GM23248 (cell line): Measurements from ENCODE around the gene TANGO6. TPM values are rescaled to one million over a fixed set of nuclear protein-coding genes. Genes with fewer than 3 reads are reported as not detected.

Experiments used
- DNase-seq: peaks from one replicate; pipeline ENCODE4 v3.0.0-alpha.2; 2015
- H2AFZ ChIP-seq: fragments of 200-600 bp; sonication (generic); 2 replicates; pipeline ENCODE4 v1.6.1; 2016; ENCODE audit warnings: antibody characterized with exemption
- H3F3A ChIP-seq: fragments of 200-600 bp; sonication (generic); 2 replicates; pipeline ENCODE4 v1.6.1; 2016; ENCODE audit warnings: mild to moderate bottlenecking, antibody characterized with exemption, mixed run types; ENCODE audit not compliant: insufficient read depth
- H3K27ac ChIP-seq: fragments of 200-600 bp; sonication (generic); 2 replicates; pipeline ENCODE4 v1.5.1; 2016; ENCODE audit warnings: mild to moderate bottlenecking
- H3K27me3 ChIP-seq: fragments of 200-600 bp; sonication (generic); replicated peaks from 2 replicates; pipeline ENCODE4 v1.6.1; 2016; ENCODE audit warnings: mild to moderate bottlenecking; ENCODE audit not compliant: insufficient read depth
- H3K36me3 ChIP-seq: fragments of 200-600 bp; sonication (generic); 2 replicates; pipeline ENCODE4 v1.6.1; 2016; ENCODE audit warnings: low read depth, mild to moderate bottlenecking
- H3K4me1 ChIP-seq: fragments of 200-600 bp; sonication (generic); 2 replicates; pipeline ENCODE4 v1.6.1; 2016; ENCODE audit warnings: mild to moderate bottlenecking; ENCODE audit not compliant: insufficient read depth
- H3K4me2 ChIP-seq: fragments of 200-600 bp; sonication (generic); one replicate; pipeline ENCODE4 v1.6.1; 2016; ENCODE audit warnings: mild to moderate bottlenecking; ENCODE audit not compliant: unreplicated experiment
- H3K4me3 ChIP-seq: fragments of 200-600 bp; sonication (generic); 2 replicates; pipeline ENCODE4 v1.5.1; 2016; ENCODE audit warnings: mild to moderate bottlenecking
- H3K79me2 ChIP-seq: fragments of 200-600 bp; sonication (generic); 2 replicates; pipeline ENCODE4 v1.6.1; 2016; ENCODE audit warnings: mild to moderate bottlenecking; ENCODE audit not compliant: insufficient read depth
- H3K9ac ChIP-seq: fragments of 200-600 bp; sonication (generic); 2 replicates; pipeline ENCODE4 v1.6.1; 2016; ENCODE audit warnings: mild to moderate bottlenecking
- H3K9me2 ChIP-seq: fragments of 200-600 bp; sonication (generic); 2 replicates; pipeline ENCODE4 v1.6.1; 2016; ENCODE audit warnings: mixed run types, mild to moderate bottlenecking, moderate library complexity; ENCODE audit not compliant: insufficient read depth
- H3K9me3 ChIP-seq: fragments of 200-600 bp; sonication (generic); one replicate; pipeline ENCODE4 v1.6.1; 2017; ENCODE audit warnings: low read depth
- H4K20me1 ChIP-seq: fragments of 200-600 bp; sonication (generic); 2 replicates; pipeline ENCODE4 v1.6.0; 2016; ENCODE audit not compliant: insufficient read depth
- EZH2 ChIP-seq: fragments of 200-600 bp; sonication (generic); IDR thresholded peaks from 2 replicates; pipeline ENCODE4 v1.6.1; 2018; ENCODE audit warnings: antibody characterized with exemption, mild to moderate bottlenecking; ENCODE audit not compliant: insufficient read depth, poor library complexity, severe bottlenecking
- EZH2phosphoT487 ChIP-seq: fragments of 200-600 bp; sonication (generic); IDR thresholded peaks from 2 replicates; pipeline ENCODE4 v1.6.1; 2018; ENCODE audit warnings: antibody characterized with exemption, moderate library complexity, mild to moderate bottlenecking, low read depth; ENCODE audit not compliant: insufficient read depth
- whole genome bisulfite sequencing, 2 experiments: methylation state at CpG; one replicate each; pipeline ENCODE4 v1.1.6; 2015 to 2017; ENCODE audit warnings: low lambda C conversion rate in 2 of 2, low coverage in 1 of 2; ENCODE audit errors: missing lambda C conversion rate in 2 of 2; 5-methylcytosine and 5-hydroxymethylcytosine counted together
- in situ Hi-C: fragments of 300-500 bp; cut with MboI; formaldehyde crosslinking; loops from 2 replicates; pipeline ENCODE4 v1.15.0; 2020
- polyA plus RNA-seq: library from polyadenylated mRNA; unstranded; fragments of >200 nt; fragmentation: Nextera tagmentation; extraction: Ambion mirVana; gene quantifications from 2 replicates; pipeline ENCODE4 v1.2.1, GENCODE V29; 2016
- total RNA-seq: library from RNA; depleted of rRNA; stranded (reverse); fragments of >200 nt; shearing (Covaris generic); gene quantifications from 2 replicates; pipeline ENCODE4 v1.2.3, GENCODE V29; 2014

Gene TANGO6
- total and polyA plus RNA-seq, 2 experiments from 2014 or later = 7.8 to 12.8 TPM

DNA sequence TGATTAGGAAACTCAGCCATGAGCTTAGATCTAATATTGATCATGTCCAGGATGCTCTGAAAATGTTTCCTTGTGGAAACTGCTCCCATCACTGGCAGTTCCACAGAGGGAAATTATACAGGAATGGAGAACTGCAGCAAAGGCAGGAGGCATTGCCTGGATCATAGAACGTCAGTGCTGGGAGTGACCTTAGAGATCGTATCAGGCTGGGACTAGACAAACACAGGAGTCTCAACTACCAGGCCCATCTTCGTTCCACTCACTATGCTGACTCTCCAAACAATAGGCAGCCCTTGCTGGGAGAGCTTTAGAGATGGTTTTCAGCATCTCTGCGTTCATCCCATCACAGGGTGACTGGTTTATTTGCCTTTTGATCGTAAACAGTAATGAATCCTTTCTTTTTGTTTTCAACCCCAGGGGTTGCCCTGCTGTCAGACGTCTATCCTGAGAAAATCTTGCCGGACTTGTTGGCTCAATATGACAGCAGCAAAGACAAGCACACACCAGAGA is 130.3 kb downstream of the TANGO6 start:
- Histone ChIP-seq H3K79me2 (no peaks in the 10 kb centered on the region), H3K27ac (no peak overlapping the region), H3K9me3 (no peaks in the 10 kb centered on the region), H3K9ac (no peak overlapping the region), H3K4me1 (no peaks in the 10 kb centered on the region), H3K9me2 (no peaks in the 10 kb centered on the region), H3K4me3 (no peak overlapping the region), H2AFZ (no peak overlapping the region), H3K4me2 (no peak overlapping the region), H3K27me3 (no peaks in the 10 kb centered on the region), H3K36me3 (peaks cover 5% of the 10 kb centered on the region; the same call in 1 of the 2 replicates), H4K20me1 (no peaks in the 10 kb centered on the region), H3F3A (no peaks in the 10 kb centered on the region)
- TF ChIP-seq EZH2 (no peak), EZH2phosphoT487 (no peak)
- WGBS, 2 experiments = 88 to 90% methylated on average over 7 of the region's 7 CpGs
- in situ Hi-C loops = no loop called here
- DNase-seq = no peak

DNA sequence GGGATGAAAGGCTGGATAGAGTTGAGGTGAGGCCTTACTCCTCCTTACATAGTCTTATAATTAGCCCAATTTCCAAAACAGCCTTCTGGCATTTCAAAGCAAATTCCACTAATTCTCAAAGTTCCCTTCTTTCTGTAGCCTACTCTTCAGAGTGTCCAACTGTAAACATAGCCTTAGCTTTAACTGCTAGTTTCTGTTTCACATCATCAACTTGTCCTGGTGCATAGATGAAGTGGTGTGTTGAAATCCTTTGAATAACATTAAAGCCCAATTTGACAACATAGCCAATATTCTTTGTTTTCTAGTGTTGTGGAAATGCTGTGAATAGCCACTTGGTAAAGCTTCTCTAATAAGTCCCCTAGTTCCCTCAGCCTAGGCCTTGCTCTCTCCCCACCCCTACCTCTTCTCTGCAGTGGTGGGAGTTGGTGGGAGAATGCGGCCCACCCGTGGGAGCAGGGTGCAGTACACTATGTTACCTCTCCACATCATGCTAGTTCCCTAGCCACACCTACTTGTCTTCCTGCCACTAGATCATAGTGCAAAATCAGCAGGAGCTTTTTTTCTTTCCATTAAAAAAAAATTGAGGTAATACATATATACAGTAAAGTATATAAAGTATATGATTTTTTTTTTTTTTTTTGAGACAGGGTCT is 135.1 kb downstream of the TANGO6 start:
- Histone ChIP-seq H3K27me3 (no peaks in the 10 kb centered on the region), H3K9me2 (no peaks in the 10 kb centered on the region), H3K4me1 (no peaks in the 10 kb centered on the region), H3K9me3 (no peaks in the 10 kb centered on the region), H3K4me3 (no peak overlapping the region), H3F3A (no peaks in the 10 kb centered on the region), H4K20me1 (no peaks in the 10 kb centered on the region), H3K9ac (no peak overlapping the region), H3K79me2 (no peaks in the 10 kb centered on the region), H3K4me2 (no peak overlapping the region), H2AFZ (no peak overlapping the region), H3K36me3 (peaks cover 5% of the 10 kb centered on the region; the same call in 1 of the 2 replicates), H3K27ac (no peak overlapping the region)
- in situ Hi-C loops = no loop called here
- 95 to 100% methylated on average over 1 to 2 of the region's 2 CpGs for WGBS, 2 experiments
- DNase-seq = no peak
- TF ChIP-seq EZH2phosphoT487 (no peak), EZH2 (no peak)

DNA sequence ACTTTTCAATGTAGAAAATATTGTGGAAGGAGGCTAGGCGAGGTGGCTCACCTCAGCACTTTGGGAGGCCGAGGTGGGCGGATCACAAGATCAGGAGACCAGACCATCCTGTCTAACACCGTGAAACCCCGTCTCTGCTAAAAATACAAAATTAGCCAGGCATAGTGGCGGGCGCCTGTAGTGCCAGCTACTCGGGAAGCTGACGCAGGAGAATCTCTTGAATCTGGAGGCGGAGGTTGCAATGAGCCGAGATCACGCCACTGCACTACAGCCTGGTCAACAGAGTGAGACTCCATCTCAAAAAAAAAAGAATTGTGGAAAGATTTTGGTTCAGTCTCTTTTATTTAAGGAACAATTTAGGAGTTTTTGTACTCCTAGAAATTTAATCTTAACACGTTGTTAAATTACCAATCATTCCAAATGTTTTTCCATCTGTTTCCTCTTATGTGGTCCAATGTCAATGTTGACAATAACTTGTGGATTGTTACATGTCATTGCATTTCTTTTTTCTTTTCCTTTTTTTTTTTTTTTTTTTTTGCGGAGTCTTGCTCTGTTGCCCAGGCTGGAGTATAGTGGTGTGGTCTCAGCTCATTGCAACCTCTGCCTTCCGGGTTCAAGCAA is 137.5 kb downstream of the TANGO6 start:
- Histone ChIP-seq H3K9ac (no peak overlapping the region), H3K79me2 (no peaks in the 10 kb centered on the region), H2AFZ (no peak overlapping the region), H3K9me3 (no peaks in the 10 kb centered on the region), H3K9me2 (no peaks in the 10 kb centered on the region), H3K4me2 (no peak overlapping the region), H3K4me3 (no peak overlapping the region), H3K36me3 (0 out of 2 replicates have a peak, but pooled peaks cover 5% of the 10 kb centered on the region), H4K20me1 (no peaks in the 10 kb centered on the region), H3K4me1 (0 out of 2 replicates have a peak, but pooled peaks cover 2% of the 10 kb centered on the region), H3K27me3 (no peaks in the 10 kb centered on the region), H3F3A (no peaks in the 10 kb centered on the region), H3K27ac (no peak overlapping the region)
- in situ Hi-C loops = no loop called here
- TF ChIP-seq EZH2 = no peak
- no peak for TF ChIP-seq EZH2phosphoT487
- DNase-seq = no peak
- 92 to 93% methylated on average over 15 of the region's 15 CpGs for WGBS, 2 experiments

DNA sequence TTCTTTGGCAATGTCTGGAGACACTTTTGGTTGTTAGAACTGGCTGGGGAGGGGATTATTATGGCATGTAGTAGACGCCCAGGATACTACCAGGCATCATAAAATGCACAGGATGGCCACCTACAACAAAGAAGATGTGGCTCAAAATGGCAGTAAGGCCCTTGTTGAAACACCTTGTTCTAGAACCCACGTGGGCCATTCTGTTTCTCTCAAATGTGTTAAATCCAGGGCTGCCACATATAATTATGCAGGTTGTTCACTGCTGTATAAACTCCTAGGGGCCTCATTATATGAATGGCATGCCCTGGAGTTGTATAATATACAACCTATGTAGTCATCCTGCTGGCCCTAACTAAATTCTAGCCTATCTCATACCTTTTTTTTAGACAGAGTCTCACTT is 138.6 kb downstream of the TANGO6 start:
- H2AFZ ChIP-seq = no peak overlapping the region
- H3F3A ChIP-seq = no peaks in the 10 kb centered on the region
- H4K20me1 ChIP-seq = no peaks in the 10 kb centered on the region
- H3K36me3 ChIP-seq = 0 out of 2 replicates have a peak, but pooled peaks cover under 1% of the 10 kb centered on the region
- H3K9me3 ChIP-seq = no peaks in the 10 kb centered on the region
- no peak overlapping the region for H3K9ac ChIP-seq
- in situ Hi-C loops = no loop called here
- no peak overlapping the region for H3K4me2 ChIP-seq
- H3K9me2 ChIP-seq = no peaks in the 10 kb centered on the region
- no peaks in the 10 kb centered on the region for H3K79me2 ChIP-seq
- H3K27me3 ChIP-seq = no peaks in the 10 kb centered on the region
- H3K27ac ChIP-seq = no peak overlapping the region
- TF ChIP-seq EZH2 (no peak), EZH2phosphoT487 (no peak)
- H3K4me3 ChIP-seq = no peak overlapping the region
- WGBS, 2 experiments = 77 to 80% methylated on average over 2 of the region's 2 CpGs
- no peak for DNase-seq
- H3K4me1 ChIP-seq = peaks cover 8% of the 10 kb centered on the region; the same call in 1 of the 2 replicates
